GM19395 (cell line): Measurements from ENCODE around the gene COL7A1.

ENCODE experiments used
- ATAC-seq: cut with Tn5 transposase; IDR thresholded peaks from one replicate; pipeline ENCODE4 v1.9.1; 2021; ENCODE audit warnings: mild to moderate bottlenecking, moderate library complexity; ENCODE audit not compliant: unreplicated experiment

The COL7A1 gene

GRCh38 chr3:48619541-48620524 is 24.7 kb upstream of the COL7A1 start:
- no peak for ATAC-seq

- ATAC-seq: no peak
These were observed 22.4 kb upstream of the COL7A1 start for GRCh38 chr3:48617559-48617958.

GRCh38 chr3:48614044-48614443 is 18.9 kb upstream of the COL7A1 start:
- ATAC-seq: no peak

GRCh38 chr3:48612309-48612708 is 17.2 kb upstream of the COL7A1 start:
- ATAC-seq: no peak

- peak; percentile 97 for ATAC-seq
These were observed 14.2 kb upstream of the COL7A1 start, which contains the start of gene UQCRC1 for GRCh38 chr3:48609088-48610005. UQCRC1 (minus strand) TSS chr3:48609646; CDS start chr3:48609620, 26 bp downstream.

GRCh38 chr3:48607519-48607918 is 12.4 kb upstream of the COL7A1 start:
- no peak for ATAC-seq

GRCh38 chr3:48601622-48601994 is 6.5 kb upstream of the COL7A1 start:
- ATAC-seq: no peak

- no peak for ATAC-seq
These were observed 5.8 kb upstream of the COL7A1 start for GRCh38 chr3:48600711-48601621.

GRCh38 chr3:48599509-48600285 is 4.6 kb upstream of the COL7A1 start:
- ATAC-seq: no peak

GRCh38 chr3:48599077-48599501 is 4.0 kb upstream of the COL7A1 start:
- ATAC-seq: no peak

GRCh38 chr3:48598323-48599076 is 3.4 kb upstream of the COL7A1 start:
- ATAC-seq: no peak

GRCh38 chr3:48597408-48597800 is 2.3 kb upstream of the COL7A1 start:
- no peak for ATAC-seq

- ATAC-seq: no peak
These were observed 1.7 kb upstream of the COL7A1 start for GRCh38 chr3:48596676-48597407.

- ATAC-seq: no peak
These were observed 1.0 kb upstream of the COL7A1 start for GRCh38 chr3:48596157-48596556.

GRCh38 chr3:48595526-48596121 is 495 bp upstream of the COL7A1 start:
- no peak for ATAC-seq

GRCh38 chr3:48594417-48595049 is 596 bp downstream of the COL7A1 start:
- ATAC-seq: no peak

- no peak for ATAC-seq
These were observed 1.8 kb downstream of the COL7A1 start for GRCh38 chr3:48593337-48593736.
